MM.1S (cell line): ENCODE measurements around the gene FBXO39.
"Not testable (repeated sequence)": the region's sequence is repeated elsewhere in the genome, so short reads cannot be mapped to it uniquely, and the experiment has no call there.

Experiments
- CTCF ChIP-seq: fragments of 300-600 bp; sonication (generic); IDR thresholded peaks from 2 replicates; pipeline ENCODE4 v1.5.1; 2016; ENCODE audit warnings: antibody characterized with exemption, low read length, mixed read lengths
- EZH2 ChIP-seq: fragments of 300-600 bp; sonication (generic); optimal IDR thresholded peaks from 2 replicates; pipeline ENCODE3; 2017; ENCODE audit warnings: low read depth, mild to moderate bottlenecking, antibody characterized with exemption, low read length, mixed read lengths

GRCh38 chr17:6774906-6775305 is 1.1 kb upstream of the FBXO39 start:
- TF ChIP-seq CTCF, EZH2: not testable (repeated sequence)
